GM19240 (cell line): ENCODE results near the gene CDO1.

ENCODE experiments used
- DNase-seq: peaks from one replicate; pipeline ENCODE4 v3.0.0; 2011; ENCODE audit warnings: low spot score; ENCODE audit not compliant: insufficient read length

The CDO1 gene

DNA sequence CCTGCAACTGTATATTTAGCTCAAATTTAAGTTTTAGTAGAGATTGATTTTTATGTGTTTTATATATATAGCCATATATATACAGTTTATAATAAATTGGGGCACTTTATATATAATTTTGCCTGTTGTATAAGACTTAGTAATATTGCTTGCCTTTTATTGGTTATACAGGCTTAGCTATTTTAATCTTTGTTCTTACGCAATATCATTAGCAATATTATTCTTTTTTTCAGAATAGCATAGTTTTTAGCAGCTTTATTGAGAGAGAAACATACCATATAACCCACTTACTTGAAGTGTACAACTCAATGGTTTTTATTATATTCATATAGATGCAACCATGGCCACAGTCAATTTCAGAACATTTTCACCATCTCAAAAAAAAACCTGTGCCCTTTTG, 28.0 kb downstream of the CDO1 start:
- DNase-seq, result no peak

DNA sequence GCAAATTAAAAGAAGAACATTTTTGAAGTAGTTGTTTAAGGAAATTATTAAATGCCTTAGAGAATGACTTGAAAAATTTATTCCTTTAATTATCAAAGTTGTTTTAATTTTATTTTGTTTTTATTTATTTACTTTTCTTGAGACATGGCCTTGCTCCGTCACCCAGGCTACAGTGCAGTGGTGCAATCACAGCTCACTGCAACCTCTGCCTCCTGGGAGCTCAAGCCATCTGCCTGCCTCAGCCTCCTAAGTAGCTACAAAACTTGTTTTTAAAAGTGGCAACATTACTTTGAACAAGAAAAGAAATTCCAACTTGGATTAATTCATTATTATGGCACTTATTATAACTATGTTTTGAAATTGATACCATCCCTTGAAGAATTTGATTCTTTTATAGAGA, 29.0 kb downstream of the CDO1 start:
- no peak for DNase-seq

- no peak for DNase-seq
Measured at GRCh38 chr5:115785381-115786065, 30.9 kb downstream of the CDO1 start.

- no peak for DNase-seq
Measured at GRCh38 chr5:115778417-115778816, 38.0 kb downstream of the CDO1 start.

DNA sequence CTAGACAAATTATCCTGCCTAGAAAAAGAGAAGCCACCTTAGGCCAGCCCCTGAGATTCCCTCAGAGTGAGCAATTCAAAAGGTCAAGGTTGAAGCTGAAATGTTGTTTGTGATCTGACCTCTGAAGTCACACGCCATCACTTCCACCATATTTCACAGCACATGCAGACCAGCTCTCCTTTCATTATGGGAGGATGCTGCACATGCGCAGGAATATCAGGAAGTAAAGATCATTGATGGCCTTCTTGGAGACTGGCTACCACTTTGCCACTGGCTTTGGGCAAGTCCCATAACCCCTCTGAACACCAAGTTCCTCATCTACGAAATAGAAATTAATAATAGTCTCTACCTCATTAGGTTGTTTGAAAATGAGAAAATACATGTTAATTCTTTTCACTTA, 39.5 kb downstream of the CDO1 start:
- DNase-seq, result no peak

GRCh38 chr5:115775999-115776398, 40.5 kb downstream of the CDO1 start:
- no peak for DNase-seq

DNA sequence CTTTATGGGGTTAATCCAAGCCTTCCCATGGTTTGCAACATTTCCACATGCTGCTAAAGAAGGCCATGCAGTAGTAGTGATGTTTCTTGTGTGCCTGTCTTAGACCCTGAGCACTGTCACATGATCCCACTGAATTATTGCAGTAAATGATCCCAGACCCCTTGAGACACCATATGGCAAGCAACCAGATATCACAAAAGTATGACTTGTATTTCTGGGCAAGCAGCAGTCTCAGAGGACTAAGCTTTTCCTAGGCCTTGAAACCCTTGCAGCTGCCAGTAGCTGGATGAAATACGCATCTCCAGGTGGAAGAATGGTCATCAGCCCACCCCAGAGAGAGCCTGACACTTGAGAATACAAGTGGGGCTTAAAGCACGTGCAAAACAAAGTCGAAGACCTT, 41.8 kb downstream of the CDO1 start:
- no peak for DNase-seq

DNA sequence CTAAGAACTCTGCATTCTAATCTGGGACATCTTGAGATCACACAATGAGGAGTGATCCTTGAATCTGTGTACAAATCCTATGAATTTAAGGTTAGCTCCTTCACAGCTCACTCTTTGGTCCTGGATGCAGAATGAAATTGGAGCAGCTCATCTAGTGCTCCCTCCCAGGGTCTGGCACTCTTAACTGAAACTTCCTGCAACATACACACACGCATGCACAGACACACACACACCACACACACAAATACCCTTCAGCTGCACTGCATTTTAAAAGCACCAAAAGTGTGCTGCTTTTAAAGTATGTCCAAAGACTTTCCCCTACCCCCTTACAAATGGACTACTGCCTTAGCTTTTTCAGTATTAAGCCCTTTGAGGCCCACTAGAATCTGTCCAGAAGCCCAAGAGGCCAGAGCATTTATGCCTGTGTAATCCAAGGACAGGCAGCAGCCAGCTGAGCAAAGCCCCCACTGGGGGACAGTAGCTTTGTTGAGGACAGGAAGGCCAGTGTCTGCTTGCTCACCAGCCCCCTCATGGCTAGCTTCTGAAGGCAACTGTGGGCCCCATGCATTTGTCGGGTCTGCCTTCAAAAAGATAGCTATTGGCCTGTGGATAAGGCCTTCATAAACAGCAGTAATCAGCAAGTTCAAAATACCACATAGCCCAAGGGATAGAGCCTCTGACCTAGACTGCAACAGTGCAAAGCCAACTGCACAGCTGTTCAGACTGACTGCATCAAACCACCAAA, 43.6 kb downstream of the CDO1 start:
- DNase-seq, result no peak

GRCh38 chr5:115770466-115770865, 46.0 kb downstream of the CDO1 start:
- DNase-seq, result no peak

DNA sequence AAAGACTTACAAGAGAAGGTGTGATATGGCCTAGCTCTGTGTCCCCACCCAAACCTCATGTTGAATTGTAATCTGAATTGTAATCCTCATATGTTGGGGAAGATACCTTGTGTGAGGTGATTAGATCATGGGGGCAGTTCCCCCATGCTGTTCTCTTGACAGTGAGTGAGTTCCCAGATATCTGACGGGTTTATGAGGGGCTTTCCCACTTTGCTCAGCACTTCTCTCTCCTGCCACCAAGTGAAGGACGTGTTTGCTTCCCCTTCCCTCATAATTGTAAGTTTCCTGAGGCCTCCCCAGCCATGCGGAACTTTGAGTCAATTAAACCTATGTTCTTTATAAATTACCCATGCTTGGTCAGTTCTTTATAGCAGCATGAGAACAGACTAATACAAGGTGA, 49.0 kb downstream of the CDO1 start:
- DNase-seq, result no peak

GRCh38 chr5:115766608-115767007, 49.9 kb downstream of the CDO1 start:
- DNase-seq, result no peak

GRCh38 chr5:115758356-115758755, 58.1 kb downstream of the CDO1 start:
- no peak for DNase-seq

DNA sequence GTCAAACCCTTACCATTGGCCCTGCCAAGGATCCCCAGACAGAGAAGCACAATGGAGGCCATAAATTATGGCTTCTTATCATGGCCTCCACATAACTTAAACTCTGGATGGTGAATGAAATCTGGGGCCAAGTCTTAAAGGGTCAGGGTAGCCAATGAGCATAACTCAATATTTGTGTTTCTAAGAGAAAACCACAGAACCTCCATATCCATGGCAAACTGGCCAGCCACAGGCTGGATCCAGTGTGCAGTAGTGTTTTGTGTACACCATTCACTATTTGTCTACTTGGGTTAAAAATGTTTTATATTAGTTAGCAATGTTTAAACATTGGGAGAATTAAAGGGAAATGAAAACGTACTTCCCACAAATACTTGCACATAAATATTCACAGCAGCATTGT, 60.8 kb downstream of the CDO1 start:
- DNase-seq, result no peak
